H9 (cell line): ENCODE data around the gene GLP2R. TPM values are rescaled to one million over a fixed set of nuclear protein-coding genes. Genes with fewer than 3 reads are reported as not detected.

ENCODE experiments used
- DNase-seq: peaks from one replicate; pipeline ENCODE4 v3.0.0-alpha.2; 2017
- H2AFZ ChIP-seq: one replicate; pipeline ENCODE4 v1.6.1; 2013; ENCODE audit warnings: mild to moderate bottlenecking, low read length, control low read depth, moderate library complexity
- H2AK5ac ChIP-seq: 2 replicates; pipeline ENCODE4 v1.6.1; 2013; ENCODE audit warnings: low read length, control low read depth, mixed read lengths; ENCODE audit not compliant: insufficient read length
- H2BK120ac ChIP-seq: one replicate; pipeline ENCODE4 v1.6.1; 2013; ENCODE audit warnings: low read depth, mild to moderate bottlenecking, low read length, control low read depth, inconsistent platforms; ENCODE audit not compliant: poor library complexity, severe bottlenecking
- H2BK12ac ChIP-seq: 2 replicates; pipeline ENCODE4 v1.6.1; 2013; ENCODE audit warnings: low read length, control low read depth, mixed read lengths, low read depth; ENCODE audit not compliant: insufficient read length
- H2BK15ac ChIP-seq: 2 replicates; pipeline ENCODE4 v1.6.1; 2013; ENCODE audit warnings: low read depth, low read length, control low read depth
- H2BK20ac ChIP-seq: one replicate; pipeline ENCODE4 v1.6.1; 2013; ENCODE audit warnings: low read depth, mild to moderate bottlenecking, low read length, control low read depth, inconsistent platforms; ENCODE audit not compliant: poor library complexity, severe bottlenecking
- H2BK5ac ChIP-seq: 2 replicates; pipeline ENCODE4 v1.6.1; 2013; ENCODE audit warnings: low read length, control low read depth, mixed read lengths; ENCODE audit not compliant: insufficient read length
- H3K14ac ChIP-seq: 2 replicates; pipeline ENCODE4 v1.6.1; 2013; ENCODE audit warnings: low read length, control low read depth; ENCODE audit not compliant: insufficient read depth
- H3K18ac ChIP-seq: 2 replicates; pipeline ENCODE4 v1.6.1; 2013; ENCODE audit warnings: low read depth, mild to moderate bottlenecking, mixed read lengths, low read length, control low read depth; ENCODE audit not compliant: insufficient read length
- H3K23ac ChIP-seq: 2 replicates; pipeline ENCODE4 v1.6.1; 2013; ENCODE audit warnings: low read length, control low read depth, mixed read lengths, low read depth; ENCODE audit not compliant: insufficient read length
- H3K23me2 ChIP-seq: 2 replicates; pipeline ENCODE4 v1.6.1; 2013; ENCODE audit warnings: low read depth, mild to moderate bottlenecking, mixed read lengths, low read length, control low read depth; ENCODE audit not compliant: insufficient read length, poor library complexity, severe bottlenecking
- H3K27ac ChIP-seq: 2 replicates; pipeline ENCODE4 v1.5.1; 2013; ENCODE audit warnings: low read length, control low read depth, mixed read lengths, low read depth; ENCODE audit not compliant: insufficient read length
- H3K27me3 ChIP-seq: 2 replicates; pipeline ENCODE4 v1.6.1; 2013; ENCODE audit warnings: low read length, control low read depth, inconsistent platforms; ENCODE audit not compliant: insufficient read depth
- H3K4ac ChIP-seq: 2 replicates; pipeline ENCODE4 v1.6.1; 2013; ENCODE audit warnings: low read depth, mild to moderate bottlenecking, control low read depth, inconsistent platforms, low read length, moderate library complexity
- H3K4me1 ChIP-seq: 2 replicates; pipeline ENCODE4 v1.6.1; 2013; ENCODE audit warnings: low read length, control low read depth, inconsistent platforms; ENCODE audit not compliant: insufficient read depth
- H3K4me2 ChIP-seq: 2 replicates; pipeline ENCODE4 v1.6.1; 2013; ENCODE audit warnings: low read length, control low read depth, mixed read lengths; ENCODE audit not compliant: insufficient read length, insufficient read depth
- H3K56ac ChIP-seq: 2 replicates; pipeline ENCODE4 v1.6.1; 2013; ENCODE audit warnings: low read depth, mild to moderate bottlenecking, mixed read lengths, low read length, control low read depth; ENCODE audit not compliant: insufficient read length
- H3K79me1 ChIP-seq: 2 replicates; pipeline ENCODE4 v1.6.1; 2013; ENCODE audit warnings: low read depth, mild to moderate bottlenecking, moderate library complexity, low read length, control low read depth, inconsistent platforms; ENCODE audit not compliant: insufficient read depth, poor library complexity, severe bottlenecking
- H3K79me2 ChIP-seq: 2 replicates; pipeline ENCODE4 v1.6.1; 2013; ENCODE audit warnings: low read length, control low read depth, inconsistent platforms; ENCODE audit not compliant: insufficient read depth
- H3K9ac ChIP-seq: 2 replicates; pipeline ENCODE4 v1.6.1; 2013; ENCODE audit warnings: low read length, control low read depth, mixed read lengths; ENCODE audit not compliant: insufficient read length; ENCODE audit errors: extremely low read depth
- H3K9me3 ChIP-seq: one replicate; pipeline ENCODE4 v1.6.1; 2013; ENCODE audit warnings: low read depth, low read length, inconsistent platforms; ENCODE audit not compliant: control insufficient read depth
- H3T11ph ChIP-seq: one replicate; pipeline ENCODE4 v1.6.1; 2013; ENCODE audit warnings: mild to moderate bottlenecking, low read length, control low read depth, inconsistent platforms
- H4K20me1 ChIP-seq: one replicate; pipeline ENCODE4 v1.6.1; 2013; ENCODE audit not compliant: control insufficient read depth, insufficient read length, insufficient read depth
- H4K5ac ChIP-seq: 2 replicates; pipeline ENCODE4 v1.6.1; 2013; ENCODE audit warnings: low read depth, mild to moderate bottlenecking, mixed read lengths, low read length, control low read depth; ENCODE audit not compliant: insufficient read length
- H4K8ac ChIP-seq: replicated peaks from 2 replicates; pipeline ENCODE4 v1.6.1; 2013; ENCODE audit warnings: low read length, control low read depth, mixed read lengths, low read depth; ENCODE audit not compliant: insufficient read length
- H4K91ac ChIP-seq: 2 replicates; pipeline ENCODE4 v1.6.1; 2013; ENCODE audit warnings: low read depth, mild to moderate bottlenecking, moderate library complexity, mixed read lengths, low read length, control low read depth; ENCODE audit not compliant: insufficient read length
- H3K27ac Mint-ChIP-seq, 3 experiments: 2 replicates in 2 of 3; 3 replicates in 1 of 3; pipeline ENCODE4 v1.8.0; 2020 to 2021; ENCODE audit warnings: mixed read lengths in 3 of 3, mild to moderate bottlenecking in 1 of 3, moderate library complexity in 1 of 3
- H3K27me3 Mint-ChIP-seq: 2 replicates; pipeline ENCODE4 v1.8.0; 2021; ENCODE audit warnings: low read depth, mild to moderate bottlenecking, moderate library complexity, mixed read lengths
- H3K36me3 Mint-ChIP-seq, 3 experiments: 2 replicates in 2 of 3; 3 replicates in 1 of 3; pipeline ENCODE4 v1.8.0; 2020 to 2021; ENCODE audit warnings: low read depth in 3 of 3, mixed read lengths in 3 of 3; ENCODE audit not compliant: insufficient read depth in 1 of 3
- H3K4me1 Mint-ChIP-seq, 2 experiments: 2 replicates each; pipeline ENCODE4 v1.8.0; 2020; ENCODE audit warnings: mixed read lengths in 2 of 2
- H3K4me3 Mint-ChIP-seq, 2 experiments: 2 replicates in 1 of 2; 3 replicates in 1 of 2; pipeline ENCODE4 v1.8.0; 2020 to 2021; ENCODE audit warnings: mild to moderate bottlenecking in 2 of 2, mixed read lengths in 2 of 2, moderate library complexity in 1 of 2
- H3K9me3 Mint-ChIP-seq, 2 experiments: 2 replicates in 1 of 2; 3 replicates in 1 of 2; pipeline ENCODE4 v1.8.0; 2020; ENCODE audit warnings: mild to moderate bottlenecking in 2 of 2, mixed read lengths in 2 of 2, moderate library complexity in 1 of 2
- CTCF ChIP-seq: fragments of 200-600 bp; sonication (generic); conservative IDR thresholded peaks from 3 replicates; pipeline ENCODE4 v1.8.0; 2021; ENCODE audit warnings: antibody characterized with exemption, mild to moderate bottlenecking
- WGBS: extraction: QIAGEN DNeasy Blood & Tissue Kit; methylation state at CpG from one replicate; pipeline ENCODE4 v1.1.7; 2013; ENCODE audit warnings: missing lambda C conversion rate, low lambda C conversion rate, mixed read lengths; ENCODE audit not compliant: insufficient read length; ENCODE audit errors: extremely low coverage; 5-methylcytosine and 5-hydroxymethylcytosine counted together
- total RNA-seq: library from RNA; stranded (reverse); gene quantifications from 2 replicates; pipeline ENCODE4 v1.2.1, GENCODE V29; 2021

The GLP2R gene
- total RNA-seq, 1 experiment from 2014 or later, result not detected

DNA sequence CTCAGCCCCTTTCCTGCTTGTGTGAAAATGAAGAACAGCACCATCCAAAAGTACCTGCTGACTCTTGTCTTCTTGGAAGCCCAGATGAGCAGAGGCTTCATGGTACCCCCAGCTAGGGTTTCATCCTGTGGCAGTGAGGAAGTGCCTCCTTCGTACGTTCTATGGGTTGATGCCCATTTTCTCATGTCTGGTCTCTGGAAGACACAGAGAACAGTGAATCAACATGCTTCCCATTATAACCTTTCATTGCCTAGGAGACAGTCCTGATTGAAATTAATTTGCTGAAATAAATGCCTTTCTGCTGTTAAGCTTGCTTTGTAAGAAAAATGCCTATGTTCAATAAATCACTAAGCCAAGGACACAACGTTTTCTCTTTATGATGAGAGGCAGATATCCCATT is 42.8 kb downstream of the GLP2R start:
- H3K9ac ChIP-seq, result no peak overlapping the region
- no peak overlapping the region for H3K4me2 ChIP-seq
- H3K27ac ChIP-seq, result no peak overlapping the region
- H3K56ac ChIP-seq, result no peak overlapping the region
- H3K4me1 Mint-ChIP-seq, result no peaks in the 10 kb centered on the region
- no peak overlapping the region for H2BK20ac ChIP-seq
- H4K5ac ChIP-seq, result no peak overlapping the region
- no peak for DNase-seq
- H2BK5ac ChIP-seq, result no peak overlapping the region
- H3K4me1 ChIP-seq, result no peaks in the 10 kb centered on the region
- no peak overlapping the region for H3K18ac ChIP-seq
- no peak overlapping the region for H2BK15ac ChIP-seq
- no peaks in the 10 kb centered on the region for H3K23me2 ChIP-seq
- no peak overlapping the region for H3K4ac ChIP-seq
- no peaks in the 10 kb centered on the region for H4K20me1 ChIP-seq
- no peak overlapping the region for H3K4me3 Mint-ChIP-seq
- H4K91ac ChIP-seq, result no peak overlapping the region
- no peak for TF ChIP-seq CTCF
- no peak overlapping the region for H3K27ac Mint-ChIP-seq
- H2AFZ ChIP-seq, result no peak overlapping the region
- H3K27me3 Mint-ChIP-seq, result peaks cover 7% of the 10 kb centered on the region
- H3K27me3 ChIP-seq, result no peaks in the 10 kb centered on the region
- H3K9me3 Mint-ChIP-seq, result peaks cover 0 to 3% of the 10 kb centered on the region in 2 experiments; a peak in 1 of 5 replicates
- no peak overlapping the region for H2BK120ac ChIP-seq
- H4K8ac ChIP-seq, result no peak overlapping the region
- H2BK12ac ChIP-seq, result no peak overlapping the region
- H2AK5ac ChIP-seq, result no peak overlapping the region
- no CpG with 5 or more reads among the region's 3 CpGs for whole genome bisulfite sequencing
- H3K23ac ChIP-seq, result no peak overlapping the region
- H3T11ph ChIP-seq, result no peak overlapping the region
- H3K9me3 ChIP-seq, result no peaks in the 10 kb centered on the region
- no peaks in the 10 kb centered on the region for H3K79me2 ChIP-seq
- H3K14ac ChIP-seq, result no peak overlapping the region
- no peaks in the 10 kb centered on the region for H3K79me1 ChIP-seq
- H3K36me3 Mint-ChIP-seq, result no peaks in the 10 kb centered on the region; a peak in 1 of 7 replicates
